RWPE2 (cell line): ENCODE data around the gene LAMTOR4.
"Not testable (repeated sequence)": the region's sequence is repeated elsewhere in the genome, so short reads cannot be mapped to it uniquely, and the experiment has no call there.

Experiments used
- ATAC-seq: fragments of 200-7000 bp; cut with Tn5 transposase; 3 replicates; pipeline ENCODE4 v1.9.1; 2021; ENCODE audit warnings: low read depth
- DNase-seq: peaks from one replicate; pipeline ENCODE4 v3.0.0-alpha.2; 2020; ENCODE audit warnings: low spot score
- H3K27ac ChIP-seq: fragments of 450-650 bp; 2 replicates; pipeline ENCODE4 v1.5.1; 2017; ENCODE audit warnings: mild to moderate bottlenecking; ENCODE audit not compliant: poor library complexity, severe bottlenecking
- H3K27me3 ChIP-seq: fragments of 250-450 bp; sonication (Bioruptor Pico); 2 replicates; pipeline ENCODE4 v1.5.1; 2021; ENCODE audit warnings: mild to moderate bottlenecking, moderate library complexity; ENCODE audit not compliant: insufficient read depth, poor library complexity, severe bottlenecking
- H3K36me3 ChIP-seq: fragments of 250-450 bp; sonication (Bioruptor Pico); 2 replicates; pipeline ENCODE4 v1.5.1; 2020; ENCODE audit warnings: low read depth, mild to moderate bottlenecking, moderate library complexity
- H3K4me1 ChIP-seq: fragments of 250-450 bp; sonication (Bioruptor Pico); 2 replicates; pipeline ENCODE4 v1.5.1; 2021; ENCODE audit warnings: mild to moderate bottlenecking, moderate library complexity; ENCODE audit not compliant: insufficient read depth, poor library complexity, severe bottlenecking
- H3K4me3 ChIP-seq: fragments of 250-450 bp; sonication (Bioruptor Pico); 2 replicates; pipeline ENCODE4 v1.5.1; 2021; ENCODE audit warnings: mild to moderate bottlenecking, moderate library complexity; ENCODE audit not compliant: severe bottlenecking
- H3K9me3 ChIP-seq: fragments of 250-450 bp; sonication (Bioruptor Pico); 2 replicates; pipeline ENCODE4 v1.5.1; 2021; ENCODE audit warnings: mild to moderate bottlenecking, moderate library complexity; ENCODE audit not compliant: severe bottlenecking
- TF ChIP-seq, protein P1 (sequence below): fragments of 450-650 bp; IDR thresholded peaks from one replicate; pipeline ENCODE4 v1.5.1; 2017; ENCODE audit warnings: mild to moderate bottlenecking, moderate library complexity; ENCODE audit not compliant: poor library complexity, severe bottlenecking

The LAMTOR4 gene

DNA sequence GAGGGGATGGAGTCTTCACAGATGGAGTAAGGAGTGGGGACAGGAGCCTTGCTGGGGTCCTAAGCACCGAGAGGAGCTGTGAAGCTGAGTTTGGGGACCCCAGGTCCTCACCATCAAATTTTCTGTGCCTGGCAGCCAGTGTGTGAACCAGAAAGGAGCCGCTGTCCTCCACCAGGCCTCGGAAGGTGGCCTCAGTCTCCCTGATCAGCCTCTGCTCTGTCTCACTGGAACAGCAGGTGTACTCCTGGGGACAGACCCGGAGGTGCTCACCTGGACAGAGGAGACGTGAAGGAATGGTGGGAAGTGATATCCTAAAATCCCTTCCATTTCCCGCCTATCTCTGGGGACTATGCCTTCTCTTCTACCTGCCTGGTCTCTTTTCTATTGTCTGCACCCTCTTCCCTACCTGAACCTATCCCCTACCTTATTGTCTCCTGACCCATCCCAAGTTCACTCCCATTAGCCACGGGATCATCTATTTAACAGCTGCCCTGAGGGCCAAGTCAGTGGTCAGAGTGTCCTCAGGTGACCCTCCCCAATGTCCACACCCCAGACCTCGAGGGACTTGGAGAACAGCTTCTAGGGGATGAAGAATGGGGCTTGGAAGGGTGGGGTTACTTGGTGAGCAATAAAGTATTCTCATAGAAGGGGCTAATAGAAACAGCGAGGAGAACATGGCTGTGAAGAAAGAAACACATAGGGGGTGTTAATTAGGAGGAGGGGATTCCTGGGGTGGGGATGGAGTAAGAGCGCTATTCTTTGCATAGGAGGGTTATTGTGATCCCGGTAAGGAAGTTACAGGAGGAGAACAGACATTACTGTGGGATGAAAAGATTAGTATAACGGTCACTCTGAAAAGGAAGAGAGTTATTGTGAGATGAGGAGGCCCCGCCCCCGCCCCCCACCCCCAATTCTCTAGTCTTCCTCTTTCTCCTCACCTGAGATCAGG is 27.7 kb downstream of the LAMTOR4 start:
- no peak overlapping the region for H3K27ac ChIP-seq
- H3K4me1 ChIP-seq: peaks cover 4% of the 10 kb centered on the region
- ATAC-seq (no peak), DNase-seq (no peak)
- H3K9me3 ChIP-seq: no peaks in the 10 kb centered on the region
- H3K27me3 ChIP-seq: no peaks in the 10 kb centered on the region
- TF ChIP-seq, protein P1, sequence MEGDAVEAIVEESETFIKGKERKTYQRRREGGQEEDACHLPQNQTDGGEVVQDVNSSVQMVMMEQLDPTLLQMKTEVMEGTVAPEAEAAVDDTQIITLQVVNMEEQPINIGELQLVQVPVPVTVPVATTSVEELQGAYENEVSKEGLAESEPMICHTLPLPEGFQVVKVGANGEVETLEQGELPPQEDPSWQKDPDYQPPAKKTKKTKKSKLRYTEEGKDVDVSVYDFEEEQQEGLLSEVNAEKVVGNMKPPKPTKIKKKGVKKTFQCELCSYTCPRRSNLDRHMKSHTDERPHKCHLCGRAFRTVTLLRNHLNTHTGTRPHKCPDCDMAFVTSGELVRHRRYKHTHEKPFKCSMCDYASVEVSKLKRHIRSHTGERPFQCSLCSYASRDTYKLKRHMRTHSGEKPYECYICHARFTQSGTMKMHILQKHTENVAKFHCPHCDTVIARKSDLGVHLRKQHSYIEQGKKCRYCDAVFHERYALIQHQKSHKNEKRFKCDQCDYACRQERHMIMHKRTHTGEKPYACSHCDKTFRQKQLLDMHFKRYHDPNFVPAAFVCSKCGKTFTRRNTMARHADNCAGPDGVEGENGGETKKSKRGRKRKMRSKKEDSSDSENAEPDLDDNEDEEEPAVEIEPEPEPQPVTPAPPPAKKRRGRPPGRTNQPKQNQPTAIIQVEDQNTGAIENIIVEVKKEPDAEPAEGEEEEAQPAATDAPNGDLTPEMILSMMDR: no peak
- peak overlapping the region; percentile 47 for H3K4me3 ChIP-seq
- no peaks in the 10 kb centered on the region for H3K36me3 ChIP-seq

DNA sequence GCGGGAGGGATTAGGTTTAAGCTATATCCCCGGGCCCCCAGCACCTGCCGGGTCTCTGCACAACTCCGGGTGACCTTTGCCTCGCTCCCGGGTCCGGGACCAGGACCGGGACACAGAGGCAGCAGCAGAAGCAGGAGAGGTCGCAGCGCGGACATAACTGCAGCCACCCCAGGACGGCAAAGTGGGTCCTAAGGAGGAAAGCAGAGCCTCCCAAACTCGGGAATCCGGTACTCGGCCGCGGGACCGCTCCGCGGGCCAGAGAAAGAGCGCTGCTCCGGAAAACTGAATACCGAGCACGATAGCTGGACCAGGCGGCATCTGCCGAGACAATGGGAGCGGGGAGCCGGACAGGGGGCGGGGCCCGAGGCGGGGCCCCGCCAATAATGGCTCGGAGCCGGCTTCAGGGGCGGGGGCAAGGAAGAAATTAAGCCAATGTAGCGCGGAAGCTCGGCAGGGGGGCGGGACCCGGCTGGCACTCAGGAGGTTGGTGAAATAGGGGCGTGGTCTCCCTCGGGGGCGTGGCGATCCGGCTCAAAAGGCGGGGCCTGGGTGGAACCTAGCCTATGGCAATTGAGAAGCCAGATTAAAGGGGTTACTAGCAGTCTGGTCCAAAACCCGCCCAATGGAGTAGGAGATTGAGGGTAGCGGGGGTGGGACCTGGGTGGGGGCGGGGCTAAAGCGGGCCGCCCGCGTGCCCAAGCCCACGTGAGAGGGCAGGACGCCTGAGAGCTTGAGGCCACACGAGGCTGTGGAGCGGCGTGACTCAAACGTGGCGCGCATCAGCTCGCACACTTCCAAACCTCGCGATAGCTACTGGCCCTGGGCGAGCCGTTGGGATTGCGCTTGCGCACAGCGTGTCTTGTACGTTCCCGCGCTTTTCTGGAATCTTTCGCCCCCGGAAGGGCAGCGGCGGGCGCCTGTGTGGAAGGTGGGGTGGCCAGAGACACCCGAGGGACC is 28.6 kb downstream of the LAMTOR4 start, which contains the start of the genes GPC2 and STAG3:
TSS of gene GPC2 (minus strand) at position 337 of the 957 bp plus-strand sequence. CDS start at position 155, 182 bp downstream.
TSS of gene STAG3 (plus strand) at position 874 of the 957 bp plus-strand sequence. CDS start 2,639 bp downstream, outside the sequence.
- peak; percentile 92 for ATAC-seq
- H3K27me3 ChIP-seq: no peaks in the 10 kb centered on the region

DNA sequence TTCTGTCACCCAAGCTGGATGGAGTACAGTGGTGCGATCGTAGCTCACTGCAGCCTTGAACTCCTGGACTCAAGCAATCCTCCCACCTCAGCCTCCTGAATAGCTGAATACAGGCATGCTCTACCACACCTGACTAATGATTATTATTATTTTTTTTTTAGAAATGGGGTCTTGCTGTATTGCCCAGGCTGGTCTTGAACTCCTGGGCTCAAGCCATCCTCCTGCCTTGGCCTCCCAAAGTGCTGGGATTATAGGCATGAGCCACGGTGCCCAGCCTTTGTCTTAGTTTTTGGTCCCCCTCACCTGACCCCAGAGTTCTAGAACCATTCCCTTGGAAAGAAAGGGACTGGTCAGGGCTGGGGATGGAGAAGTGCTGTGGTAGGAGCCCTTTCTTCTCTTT is 31.4 kb downstream of the LAMTOR4 start:
- DNase-seq, H3K9me3 ChIP-seq, H3K4me3 ChIP-seq, H3K4me1 ChIP-seq, H3K27ac ChIP-seq, H3K27me3 ChIP-seq, ATAC-seq, H3K36me3 ChIP-seq: not testable (repeated sequence)

More for the DNA sequence above, 28.6 kb downstream of the LAMTOR4 start, which contains the start of the genes GPC2 and STAG3:
- H3K27ac ChIP-seq: no peak within 1 kb of the TSS
- H3K4me1 ChIP-seq: peaks cover 4% of the 10 kb centered on the region
- TF ChIP-seq, protein P1: no peak
- H3K9me3 ChIP-seq: no peaks in the 10 kb centered on the region
- peak within 1 kb of the TSS; percentile 47 for H3K4me3 ChIP-seq
- peak; percentile 95 for DNase-seq
- no peaks in the 10 kb centered on the region for H3K36me3 ChIP-seq

DNA sequence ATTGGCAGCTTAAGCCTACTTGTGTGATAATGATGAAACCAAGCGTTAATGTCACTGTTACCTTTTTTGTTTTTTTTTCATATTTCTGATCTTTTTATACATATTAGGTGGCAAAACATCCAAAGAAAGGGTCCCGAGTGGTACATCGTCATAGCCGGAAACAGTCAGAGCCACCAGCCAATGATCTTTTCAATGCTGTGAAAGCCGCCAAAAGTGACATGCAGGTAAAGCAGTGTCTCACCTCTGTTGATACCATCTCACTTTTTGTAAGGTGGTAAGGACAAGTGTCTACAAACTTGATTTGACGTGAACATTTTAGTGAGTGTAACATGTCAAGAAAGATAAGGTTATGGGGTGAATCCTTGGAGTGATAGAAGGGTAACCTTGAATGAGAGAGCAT is 33.9 kb downstream of the LAMTOR4 start:
- H3K27me3 ChIP-seq, H3K27ac ChIP-seq, H3K36me3 ChIP-seq, H3K9me3 ChIP-seq, ATAC-seq, H3K4me1 ChIP-seq, DNase-seq, H3K4me3 ChIP-seq: not testable (repeated sequence)

DNA sequence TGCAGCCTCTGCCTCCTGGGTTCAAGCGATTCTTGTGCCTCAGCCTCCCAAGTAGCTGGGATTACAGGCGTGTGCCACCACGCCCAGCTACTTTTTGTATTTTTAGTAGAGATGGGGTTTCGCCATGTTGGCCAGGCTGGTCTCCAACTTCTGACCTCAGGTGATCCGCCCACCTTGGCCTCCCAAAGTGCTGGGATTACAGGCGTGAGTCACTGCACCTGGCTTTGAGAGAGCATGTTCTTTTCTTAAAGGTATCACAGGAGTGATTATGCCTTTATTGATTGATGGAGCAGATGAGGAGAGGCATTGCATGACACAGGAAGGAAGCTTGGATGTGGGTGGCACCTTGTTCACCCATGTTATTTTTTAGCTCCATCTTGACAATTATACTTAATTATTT is 34.4 kb downstream of the LAMTOR4 start:
- H3K27me3 ChIP-seq, H3K4me1 ChIP-seq, H3K36me3 ChIP-seq, ATAC-seq, DNase-seq, H3K4me3 ChIP-seq, H3K27ac ChIP-seq, H3K9me3 ChIP-seq: not testable (repeated sequence)

DNA sequence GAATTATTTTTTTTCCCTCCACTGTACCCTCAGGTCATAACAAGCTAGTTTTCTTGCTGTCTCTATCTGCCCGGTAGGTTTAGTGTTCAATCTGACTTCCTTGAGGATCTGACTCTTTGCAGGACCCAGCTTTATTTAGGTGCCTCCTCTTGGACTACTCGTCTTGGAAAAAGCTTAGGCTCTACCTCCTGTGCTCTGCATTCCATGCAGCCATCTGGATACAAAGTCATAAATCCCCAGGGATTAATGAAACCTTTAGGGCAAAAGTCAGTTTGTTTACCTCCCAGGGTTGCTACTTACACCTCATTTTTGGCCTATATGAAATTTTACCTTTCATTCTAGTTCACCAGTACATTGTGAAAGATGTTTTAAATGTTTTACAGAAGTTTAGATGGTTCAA is 37.0 kb downstream of the LAMTOR4 start:
- ATAC-seq (no peak), DNase-seq (no peak)
- no peaks in the 10 kb centered on the region for H3K9me3 ChIP-seq
- no peak overlapping the region for H3K4me3 ChIP-seq
- no peaks in the 10 kb centered on the region for H3K27me3 ChIP-seq
- no peaks in the 10 kb centered on the region for H3K4me1 ChIP-seq
- H3K27ac ChIP-seq: no peak overlapping the region
- TF ChIP-seq, protein P1: no peak
- H3K36me3 ChIP-seq: no peaks in the 10 kb centered on the region
